ENCODE measurements around the gene FAM120A.
A peak's percentile ranks its signal among the peaks of the same experiment; 100 is the strongest.

FAM120A gene

GRCh38 chr9:93450945-93451815, at the start of gene FAM120A:
Gene FAM120A (plus strand): TSS chr9:93451685. CDS start chr9:93451916, 231 bp downstream.
- TF ChIP-seq, protein P1, sequence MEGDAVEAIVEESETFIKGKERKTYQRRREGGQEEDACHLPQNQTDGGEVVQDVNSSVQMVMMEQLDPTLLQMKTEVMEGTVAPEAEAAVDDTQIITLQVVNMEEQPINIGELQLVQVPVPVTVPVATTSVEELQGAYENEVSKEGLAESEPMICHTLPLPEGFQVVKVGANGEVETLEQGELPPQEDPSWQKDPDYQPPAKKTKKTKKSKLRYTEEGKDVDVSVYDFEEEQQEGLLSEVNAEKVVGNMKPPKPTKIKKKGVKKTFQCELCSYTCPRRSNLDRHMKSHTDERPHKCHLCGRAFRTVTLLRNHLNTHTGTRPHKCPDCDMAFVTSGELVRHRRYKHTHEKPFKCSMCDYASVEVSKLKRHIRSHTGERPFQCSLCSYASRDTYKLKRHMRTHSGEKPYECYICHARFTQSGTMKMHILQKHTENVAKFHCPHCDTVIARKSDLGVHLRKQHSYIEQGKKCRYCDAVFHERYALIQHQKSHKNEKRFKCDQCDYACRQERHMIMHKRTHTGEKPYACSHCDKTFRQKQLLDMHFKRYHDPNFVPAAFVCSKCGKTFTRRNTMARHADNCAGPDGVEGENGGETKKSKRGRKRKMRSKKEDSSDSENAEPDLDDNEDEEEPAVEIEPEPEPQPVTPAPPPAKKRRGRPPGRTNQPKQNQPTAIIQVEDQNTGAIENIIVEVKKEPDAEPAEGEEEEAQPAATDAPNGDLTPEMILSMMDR (IDR thresholded peaks at IDR 0.05; ENCODE audit: low read depth, low read length, missing control alignments): no peak
- DNase-seq (ENCODE audit: extremely low read depth, low read depth): no peak
- peak within 1 kb of the TSS; percentile 89 for H3K4me3 ChIP-seq (replicated peaks; ENCODE audit: low read depth, low read length)

DNA sequence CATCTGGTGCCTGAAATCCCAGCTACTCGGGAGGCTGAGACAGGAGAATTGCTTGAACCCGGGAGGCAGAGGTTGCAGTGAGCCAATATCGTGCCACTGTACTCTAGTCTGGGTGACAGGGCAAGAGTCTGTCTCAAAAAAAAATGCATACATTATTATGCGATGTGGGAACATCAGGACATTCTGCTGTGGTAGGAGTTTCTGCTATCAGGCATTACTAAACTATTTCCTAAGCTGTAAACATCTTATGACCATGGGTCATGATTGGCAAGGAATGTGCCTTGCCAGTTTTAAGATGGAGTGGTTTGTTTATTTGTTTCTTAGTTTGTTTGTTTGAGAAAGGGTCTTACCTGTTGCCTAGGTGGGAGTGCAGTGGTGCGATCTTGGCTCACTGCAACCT, 45.1 kb upstream of the FAM120A start:
- DNase-seq (ENCODE audit: extremely low read depth, low read depth): no peak
- H3K4me3 ChIP-seq (replicated peaks; ENCODE audit: low read depth, low read length): no peak overlapping the region
- TF ChIP-seq, protein P1 (IDR thresholded peaks at IDR 0.05; ENCODE audit: low read depth, low read length, missing control alignments): no peak

DNA sequence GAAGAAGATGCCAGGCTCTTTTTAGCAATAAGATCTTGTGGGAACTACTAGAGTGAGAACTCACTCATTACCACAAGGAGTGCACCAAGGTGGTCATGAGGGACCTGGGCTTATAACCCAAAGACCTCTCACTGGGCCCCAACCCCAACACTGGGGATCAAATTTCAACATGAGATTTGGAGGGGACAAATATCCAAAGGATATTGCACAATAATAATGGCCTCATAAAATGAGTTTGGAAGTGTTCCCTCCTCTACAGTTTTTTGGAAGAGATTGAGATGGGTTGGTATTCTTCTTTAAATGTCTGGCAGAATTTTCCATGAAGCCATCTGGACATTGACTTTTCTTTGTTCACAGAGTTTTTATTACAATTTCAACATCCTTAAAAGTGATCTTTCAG, 38.0 kb upstream of the FAM120A start:
- TF ChIP-seq, protein P1 (IDR thresholded peaks at IDR 0.05; ENCODE audit: low read depth, low read length, missing control alignments): no peak
- DNase-seq (ENCODE audit: extremely low read depth, low read depth): no peak
- no peak overlapping the region for H3K4me3 ChIP-seq (replicated peaks; ENCODE audit: low read depth, low read length)

GRCh38 chr9:93415176-93415690, 36.3 kb upstream of the FAM120A start:
- no peak overlapping the region for H3K4me3 ChIP-seq (replicated peaks; ENCODE audit: low read depth, low read length)
- DNase-seq (ENCODE audit: extremely low read depth, low read depth): no peak
- TF ChIP-seq, protein P1 (IDR thresholded peaks at IDR 0.05; ENCODE audit: low read depth, low read length, missing control alignments): no peak

- H3K4me3 ChIP-seq (replicated peaks; ENCODE audit: low read depth, low read length): no peak overlapping the region
- TF ChIP-seq, protein P1 (IDR thresholded peaks at IDR 0.05; ENCODE audit: low read depth, low read length, missing control alignments): no peak
- no peak for DNase-seq (ENCODE audit: extremely low read depth, low read depth)
Observed at GRCh38 chr9:93416530-93417235, 34.8 kb upstream of the FAM120A start.

GRCh38 chr9:93417538-93417937, 33.9 kb upstream of the FAM120A start:
- TF ChIP-seq, protein P1 (IDR thresholded peaks at IDR 0.05; ENCODE audit: low read depth, low read length, missing control alignments): no peak
- no peak for DNase-seq (ENCODE audit: extremely low read depth, low read depth)
- H3K4me3 ChIP-seq (replicated peaks; ENCODE audit: low read depth, low read length): no peak overlapping the region

Measured in HFF-Myc (cell line).